Activated naive CD8-positive, alpha-beta T cell treated with anti-CD3 and anti-CD28 coated beads for 36 hours (primary cell): Measurements from ENCODE around the gene SEL1L2. TPM values are rescaled to one million over a fixed set of nuclear protein-coding genes. Genes with fewer than 3 reads are reported as not detected.

Source experiments
- DNase-seq: peaks from one replicate; pipeline ENCODE4 v3.0.0; 2021
- H3K27ac Mint-ChIP-seq: one replicate; pipeline ENCODE4 v1.8.0; 2022; ENCODE audit warnings: mild to moderate bottlenecking, moderate library complexity, mixed read lengths
- H3K27me3 Mint-ChIP-seq: one replicate; pipeline ENCODE4 v1.8.0; 2022; ENCODE audit warnings: mild to moderate bottlenecking, mixed read lengths
- H3K36me3 Mint-ChIP-seq: one replicate; pipeline ENCODE4 v1.8.0; 2021; ENCODE audit warnings: mild to moderate bottlenecking, mixed read lengths
- H3K4me1 Mint-ChIP-seq: one replicate; pipeline ENCODE4 v1.8.0; 2021; ENCODE audit warnings: mixed read lengths
- H3K4me3 Mint-ChIP-seq: one replicate; pipeline ENCODE4 v1.8.0; 2022; ENCODE audit warnings: mild to moderate bottlenecking, moderate library complexity, mixed read lengths
- H3K9me3 Mint-ChIP-seq: one replicate; pipeline ENCODE4 v1.8.0; 2022; ENCODE audit warnings: mixed read lengths
- total RNA-seq, 2 experiments: library from RNA; stranded (reverse); gene quantifications; one replicate each; pipeline ENCODE4 v1.2.3, GENCODE V29; 2021

SEL1L2 gene
- total RNA-seq, 2 experiments from 2014 or later = not detected

DNA sequence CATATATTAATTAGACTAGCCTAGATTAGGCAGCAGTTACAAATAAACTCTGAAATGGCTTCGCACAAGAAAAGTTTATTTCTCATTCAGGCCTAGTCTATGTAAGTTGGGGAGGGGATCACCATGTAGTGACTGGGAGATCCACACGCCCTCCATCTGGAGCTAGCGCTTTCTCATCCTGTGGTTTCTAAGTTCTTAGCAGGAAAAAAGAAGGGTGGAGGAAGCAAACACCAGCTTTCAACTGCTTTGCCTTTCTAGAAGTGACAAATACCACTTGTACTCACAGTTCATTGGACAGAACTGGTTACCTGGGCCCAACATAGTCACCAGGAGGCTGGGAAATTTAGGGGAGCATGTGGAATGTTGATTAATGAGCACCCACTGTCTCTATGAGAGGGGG, 158.9 kb downstream of the SEL1L2 start:
- no peak for DNase-seq
- no peaks in the 10 kb centered on the region for H3K4me1 Mint-ChIP-seq
- H3K36me3 Mint-ChIP-seq = no peaks in the 10 kb centered on the region
- H3K27me3 Mint-ChIP-seq = peaks cover 6% of the 10 kb centered on the region
- no peaks in the 10 kb centered on the region for H3K9me3 Mint-ChIP-seq
- no peak overlapping the region for H3K27ac Mint-ChIP-seq
- H3K4me3 Mint-ChIP-seq = no peak overlapping the region

DNA sequence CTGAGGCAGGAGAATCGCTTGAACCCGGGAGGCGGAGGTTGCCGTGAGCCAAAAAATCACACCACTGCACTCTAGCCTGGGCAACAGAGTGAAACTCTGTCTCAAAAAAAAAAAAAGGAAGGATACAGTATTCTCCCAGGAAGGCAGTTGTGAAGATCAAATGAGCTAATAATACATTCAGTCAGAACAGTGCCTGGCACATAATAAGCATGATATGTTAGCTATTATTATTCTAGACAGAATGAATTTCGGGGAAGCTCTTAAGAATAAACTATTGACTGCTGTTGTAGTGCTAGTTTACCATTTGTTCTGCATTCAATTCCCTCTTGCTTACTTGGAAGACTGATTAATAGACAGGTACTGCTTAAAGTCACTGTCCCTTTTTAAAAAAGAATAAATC, 164.9 kb downstream of the SEL1L2 start:
- Mint-ChIP-seq H3K27ac (no peak overlapping the region), H3K4me1 (no peaks in the 10 kb centered on the region), H3K27me3 (no peaks in the 10 kb centered on the region), H3K9me3 (no peaks in the 10 kb centered on the region), H3K36me3 (no peaks in the 10 kb centered on the region), H3K4me3 (no peak overlapping the region)
- no peak for DNase-seq

DNA sequence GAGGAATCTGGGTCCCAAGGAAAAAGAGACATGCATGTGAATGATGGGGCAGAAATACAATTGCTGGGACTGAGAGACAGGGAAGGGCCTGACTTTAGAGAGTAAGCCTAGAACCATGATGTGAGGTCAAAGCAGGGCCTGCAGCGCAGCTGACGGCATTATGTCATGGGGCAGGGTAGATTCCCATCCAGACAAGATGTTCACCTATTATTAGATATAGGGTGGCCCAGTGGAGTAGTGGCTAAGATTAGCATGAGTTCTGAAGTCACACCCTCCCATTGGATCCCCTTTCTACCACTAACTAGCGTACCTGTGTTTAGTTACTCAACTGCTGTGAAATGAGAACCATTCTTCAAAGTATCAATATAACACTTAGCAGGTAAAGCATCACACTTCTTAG, 166.0 kb downstream of the SEL1L2 start:
- no peaks in the 10 kb centered on the region for H3K36me3 Mint-ChIP-seq
- DNase-seq = no peak
- H3K27me3 Mint-ChIP-seq = no peaks in the 10 kb centered on the region
- no peaks in the 10 kb centered on the region for H3K9me3 Mint-ChIP-seq
- no peak overlapping the region for H3K4me3 Mint-ChIP-seq
- no peak overlapping the region for H3K27ac Mint-ChIP-seq
- H3K4me1 Mint-ChIP-seq = no peaks in the 10 kb centered on the region

GRCh38 chr20:13822459-13822858, 168.0 kb downstream of the SEL1L2 start:
- H3K4me1 Mint-ChIP-seq = peaks cover 9% of the 10 kb centered on the region
- no peaks in the 10 kb centered on the region for H3K27me3 Mint-ChIP-seq
- no peak overlapping the region for H3K27ac Mint-ChIP-seq
- no peak overlapping the region for H3K4me3 Mint-ChIP-seq
- peaks cover 5% of the 10 kb centered on the region for H3K36me3 Mint-ChIP-seq
- H3K9me3 Mint-ChIP-seq = no peaks in the 10 kb centered on the region
- DNase-seq = no peak

DNA sequence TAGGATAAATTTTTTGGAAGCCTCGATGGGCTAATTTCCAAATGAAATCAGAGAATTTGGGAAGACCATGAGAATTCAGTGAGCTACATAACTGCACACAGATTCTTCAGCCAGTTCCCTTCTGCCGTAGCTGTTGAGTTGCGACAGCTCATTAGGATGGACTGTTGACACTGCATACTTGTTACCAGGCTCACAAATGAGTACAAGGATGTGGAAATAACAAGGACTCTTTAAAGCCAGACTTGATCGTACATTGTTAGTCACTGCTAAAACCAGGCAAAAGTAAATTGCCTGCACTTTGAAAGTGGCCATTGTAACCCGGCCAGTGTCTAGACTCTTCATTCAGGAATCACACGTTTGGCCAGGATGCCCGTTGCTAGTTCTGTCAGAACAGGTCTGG, 168.5 kb downstream of the SEL1L2 start:
- Mint-ChIP-seq H3K4me1 (peaks cover 15% of the 10 kb centered on the region), H3K27me3 (no peaks in the 10 kb centered on the region), H3K9me3 (no peaks in the 10 kb centered on the region), H3K4me3 (no peak overlapping the region), H3K27ac (no peak overlapping the region), H3K36me3 (peaks cover 7% of the 10 kb centered on the region)
- DNase-seq = no peak

DNA sequence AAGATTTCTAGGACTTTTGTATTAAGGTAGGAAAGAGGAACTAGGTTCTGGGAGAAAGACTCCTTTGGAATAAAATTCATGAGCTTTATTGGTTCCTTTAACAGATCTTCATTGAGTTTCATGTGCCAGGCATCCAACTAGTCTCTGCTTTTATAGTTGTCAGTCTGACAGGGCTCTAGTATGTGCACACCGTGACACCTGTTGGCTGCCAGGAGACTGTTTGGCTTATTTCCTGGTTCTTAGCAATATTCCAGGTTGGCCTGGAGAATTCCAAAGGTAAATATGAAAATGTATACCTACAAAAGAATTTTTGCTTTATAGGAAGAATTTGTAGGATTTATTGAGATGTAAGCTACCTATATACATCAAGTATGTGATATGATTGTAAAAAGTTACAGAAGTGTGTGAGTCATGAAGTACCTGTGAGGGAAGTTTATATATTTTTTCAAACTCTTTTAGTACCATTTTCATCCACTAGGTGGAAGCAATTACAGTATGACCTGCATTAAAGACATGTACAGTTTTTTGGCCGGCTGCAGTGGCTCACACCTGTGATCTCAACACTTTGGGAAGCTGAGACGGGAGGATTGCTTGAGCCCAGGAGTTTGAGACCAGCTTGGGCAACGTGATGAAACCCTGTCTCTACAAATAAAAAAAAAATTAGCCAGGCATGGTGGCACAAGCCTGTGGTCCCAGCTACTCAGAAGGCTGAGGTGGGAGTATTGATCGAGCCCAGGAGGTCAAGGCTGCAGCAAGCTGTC, 170.3 kb downstream of the SEL1L2 start:
- Mint-ChIP-seq H3K4me1 (peaks cover 25% of the 10 kb centered on the region), H3K27me3 (no peaks in the 10 kb centered on the region), H3K9me3 (no peaks in the 10 kb centered on the region), H3K4me3 (no peak overlapping the region), H3K27ac (no peak overlapping the region), H3K36me3 (peaks cover 13% of the 10 kb centered on the region)
- DNase-seq = peak; percentile 2

- peaks cover 13% of the 10 kb centered on the region for H3K36me3 Mint-ChIP-seq
These were observed 173.1 kb downstream of the SEL1L2 start for GRCh38 chr20:13817342-13817741.

GRCh38 chr20:13816757-13817156, 173.7 kb downstream of the SEL1L2 start:
- Mint-ChIP-seq H3K4me1 (peaks cover 31% of the 10 kb centered on the region), H3K27me3 (no peaks in the 10 kb centered on the region), H3K36me3 (peaks cover 13% of the 10 kb centered on the region), H3K9me3 (no peaks in the 10 kb centered on the region), H3K4me3 (no peak overlapping the region), H3K27ac (peak overlapping the region; percentile 93)
- no peak for DNase-seq

More at GRCh38 chr20:13817342-13817741, 173.1 kb downstream of the SEL1L2 start:
- no peak for DNase-seq
- Mint-ChIP-seq H3K27me3 (no peaks in the 10 kb centered on the region), H3K27ac (peak overlapping the region; percentile 93), H3K4me3 (peak overlapping the region; percentile 22), H3K4me1 (peaks cover 27% of the 10 kb centered on the region), H3K9me3 (no peaks in the 10 kb centered on the region)

DNA sequence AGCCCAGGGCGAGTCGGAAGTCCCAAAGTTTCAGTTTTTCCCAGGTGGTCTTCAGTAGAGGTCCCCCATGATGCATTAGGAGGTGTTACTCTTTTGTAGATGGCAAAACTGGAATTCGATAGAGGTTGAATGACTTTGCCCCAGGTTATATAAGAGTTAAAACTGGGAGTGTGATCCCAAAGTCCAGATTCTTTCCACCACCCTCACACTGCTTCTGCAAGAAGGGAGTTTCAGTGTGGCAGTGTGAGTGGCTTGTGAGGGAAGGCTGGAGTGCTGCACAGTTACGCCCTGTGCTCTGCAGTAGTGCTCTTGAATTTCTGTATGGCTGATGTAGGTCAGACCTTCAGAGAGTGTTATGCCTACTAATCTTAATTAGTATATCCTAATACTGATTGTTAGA, 175.7 kb downstream of the SEL1L2 start:
- no peak for DNase-seq
- Mint-ChIP-seq H3K27me3 (no peaks in the 10 kb centered on the region), H3K9me3 (no peaks in the 10 kb centered on the region), H3K36me3 (peaks cover 13% of the 10 kb centered on the region), H3K4me3 (no peak overlapping the region), H3K4me1 (peaks cover 31% of the 10 kb centered on the region), H3K27ac (peak overlapping the region; percentile 34)

DNA sequence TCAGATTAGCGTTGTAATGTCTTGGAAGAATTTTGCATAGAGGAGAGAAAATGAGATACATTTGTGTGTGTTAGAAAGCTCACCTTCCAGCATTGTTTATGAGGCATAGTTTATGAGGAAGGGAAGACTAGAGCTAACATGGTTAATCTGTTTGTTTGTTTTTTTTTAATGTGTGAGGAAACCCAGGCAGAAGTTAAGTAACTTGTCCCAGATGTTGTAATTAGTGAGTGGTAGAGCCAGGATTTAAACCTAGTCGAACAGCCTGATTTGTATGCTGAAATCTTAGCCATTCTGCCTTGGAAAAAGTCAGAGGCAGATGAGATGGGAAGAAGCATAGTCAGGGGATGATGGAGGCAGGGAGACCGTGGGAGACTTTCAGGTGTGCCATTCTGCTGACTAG, 176.5 kb downstream of the SEL1L2 start:
- Mint-ChIP-seq H3K27ac (no peak overlapping the region), H3K9me3 (no peaks in the 10 kb centered on the region), H3K36me3 (peaks cover 13% of the 10 kb centered on the region), H3K4me3 (no peak overlapping the region), H3K4me1 (peaks cover 31% of the 10 kb centered on the region), H3K27me3 (no peaks in the 10 kb centered on the region)
- DNase-seq = no peak

DNA sequence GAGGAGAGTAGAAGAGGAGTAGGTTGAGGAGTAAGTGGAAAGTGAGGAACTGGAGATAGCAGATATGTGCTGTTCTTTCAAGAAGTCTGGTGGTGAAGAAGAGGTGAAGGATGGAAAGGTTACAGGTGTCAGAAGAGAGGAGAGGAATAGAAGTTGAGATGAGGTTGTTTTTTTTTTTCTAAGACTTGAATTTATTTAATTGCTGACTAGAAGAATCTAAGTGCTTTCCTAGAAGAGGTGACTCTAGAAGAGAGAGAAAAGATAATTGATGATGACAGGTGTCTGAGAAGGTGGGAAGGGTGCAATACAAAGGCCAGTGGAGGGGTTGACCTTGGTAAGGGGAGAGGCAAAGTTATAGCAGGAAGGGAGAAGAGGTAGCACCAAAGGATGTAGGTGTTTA, 180.0 kb downstream of the SEL1L2 start:
- no peak overlapping the region for H3K4me3 Mint-ChIP-seq
- H3K9me3 Mint-ChIP-seq = no peaks in the 10 kb centered on the region
- H3K27me3 Mint-ChIP-seq = no peaks in the 10 kb centered on the region
- H3K36me3 Mint-ChIP-seq = peaks cover 4% of the 10 kb centered on the region
- DNase-seq = no peak
- H3K4me1 Mint-ChIP-seq = peaks cover 6% of the 10 kb centered on the region
- no peak overlapping the region for H3K27ac Mint-ChIP-seq

GRCh38 chr20:13809855-13810254, 180.6 kb downstream of the SEL1L2 start:
- no peaks in the 10 kb centered on the region for H3K27me3 Mint-ChIP-seq
- no peak for DNase-seq
- H3K4me3 Mint-ChIP-seq = no peak overlapping the region
- no peaks in the 10 kb centered on the region for H3K9me3 Mint-ChIP-seq
- H3K4me1 Mint-ChIP-seq = peaks cover 6% of the 10 kb centered on the region
- no peak overlapping the region for H3K27ac Mint-ChIP-seq
- H3K36me3 Mint-ChIP-seq = peaks cover 4% of the 10 kb centered on the region

- Mint-ChIP-seq H3K27ac (no peak overlapping the region), H3K9me3 (no peaks in the 10 kb centered on the region), H3K4me1 (peaks cover 6% of the 10 kb centered on the region), H3K4me3 (no peak overlapping the region), H3K27me3 (no peaks in the 10 kb centered on the region), H3K36me3 (peaks cover 4% of the 10 kb centered on the region)
- no peak for DNase-seq
These were observed 181.0 kb downstream of the SEL1L2 start for GRCh38 chr20:13809373-13809772.

DNA sequence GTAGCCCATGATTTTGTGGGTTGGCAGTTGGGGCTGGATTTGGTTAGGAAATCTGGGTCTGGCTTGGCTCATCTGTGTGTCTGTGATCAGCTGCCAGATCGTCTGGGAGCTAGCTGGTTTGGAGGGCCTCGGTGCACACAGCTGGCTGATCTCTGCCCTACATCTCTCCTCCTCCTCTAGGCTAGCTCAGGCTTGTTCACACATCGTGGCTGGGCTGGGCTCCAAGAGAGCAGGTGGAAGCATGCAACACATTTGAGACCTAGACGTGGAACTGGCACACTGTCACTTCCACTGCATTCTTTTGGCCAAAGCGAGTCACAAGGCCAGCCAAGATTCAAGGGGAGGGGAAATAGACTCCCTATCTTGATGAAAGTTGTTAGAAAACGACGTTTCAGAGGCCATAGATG, 189.7 kb downstream of the SEL1L2 start:
- Mint-ChIP-seq H3K4me3 (no peak overlapping the region), H3K4me1 (no peaks in the 10 kb centered on the region), H3K27me3 (no peaks in the 10 kb centered on the region), H3K27ac (no peak overlapping the region), H3K9me3 (no peaks in the 10 kb centered on the region), H3K36me3 (peaks cover 9% of the 10 kb centered on the region)
- no peak for DNase-seq

DNA sequence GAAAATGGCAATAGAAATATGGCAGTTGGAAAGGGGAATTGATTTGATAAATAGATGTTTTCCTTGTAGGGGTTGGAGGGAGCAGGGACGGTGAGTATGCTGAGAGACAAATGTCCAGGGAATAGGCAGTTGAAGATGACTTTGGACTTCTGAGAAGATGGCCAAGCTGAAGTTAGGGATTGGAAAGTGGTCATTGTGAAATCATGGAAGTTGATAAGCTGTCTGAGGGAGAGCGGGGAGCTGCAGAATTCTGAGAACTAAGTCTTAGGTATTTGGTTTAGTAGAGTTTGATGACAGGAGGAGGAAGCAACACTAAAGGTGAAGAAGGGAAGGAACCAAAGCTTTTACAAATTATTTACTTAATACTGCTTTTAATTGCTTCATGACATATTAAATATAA, 190.4 kb downstream of the SEL1L2 start:
- no peaks in the 10 kb centered on the region for H3K27me3 Mint-ChIP-seq
- no peaks in the 10 kb centered on the region for H3K4me1 Mint-ChIP-seq
- no peak overlapping the region for H3K27ac Mint-ChIP-seq
- H3K9me3 Mint-ChIP-seq = no peaks in the 10 kb centered on the region
- peaks cover 9% of the 10 kb centered on the region for H3K36me3 Mint-ChIP-seq
- DNase-seq = no peak
- H3K4me3 Mint-ChIP-seq = no peak overlapping the region
